GM18868 (cell line): ENCODE data around the gene POP7.
"Not testable (repeated sequence)": the region's sequence is repeated elsewhere in the genome, so short reads cannot be mapped to it uniquely, and the experiment has no call there.

Experiments used
- ATAC-seq: cut with Tn5 transposase; IDR thresholded peaks from one replicate; pipeline ENCODE4 v1.9.1; 2021; ENCODE audit warnings: mild to moderate bottlenecking, moderate library complexity; ENCODE audit not compliant: unreplicated experiment

The POP7 gene

GRCh38 chr7:100721505-100721812 lies 15.5 kb downstream of the POP7 start:
- no peak for ATAC-seq

- ATAC-seq: no peak
Measured at GRCh38 chr7:100722480-100723212, 16.7 kb downstream of the POP7 start.

- ATAC-seq: no peak
Measured at GRCh38 chr7:100723732-100724275, 17.9 kb downstream of the POP7 start.

GRCh38 chr7:100724364-100724763 lies 18.4 kb downstream of the POP7 start:
- ATAC-seq: not testable (repeated sequence)

GRCh38 chr7:100726996-100727761 lies 21.3 kb downstream of the POP7 start:
- ATAC-seq: no peak

- no peak for ATAC-seq
Measured at GRCh38 chr7:100728196-100728595, 22.3 kb downstream of the POP7 start.

GRCh38 chr7:100730136-100730800 lies 24.3 kb downstream of the POP7 start:
- ATAC-seq: no peak

GRCh38 chr7:100731937-100732636 lies 26.2 kb downstream of the POP7 start:
- ATAC-seq: no peak

GRCh38 chr7:100735730-100736129 lies 29.8 kb downstream of the POP7 start:
- no peak for ATAC-seq

- no peak for ATAC-seq
Measured at GRCh38 chr7:100736671-100737070, 30.8 kb downstream of the POP7 start.

GRCh38 chr7:100739934-100740333 lies 34.0 kb downstream of the POP7 start:
- no peak for ATAC-seq

- no peak for ATAC-seq
Measured at GRCh38 chr7:100744605-100745004, 38.7 kb downstream of the POP7 start.

- peak; percentile 52 for ATAC-seq
Measured at GRCh38 chr7:100745184-100745583, 39.3 kb downstream of the POP7 start.

GRCh38 chr7:100752994-100753393 lies 47.1 kb downstream of the POP7 start:
- no peak for ATAC-seq

GRCh38 chr7:100753750-100754149 lies 47.8 kb downstream of the POP7 start:
- no peak for ATAC-seq
